Stomach (tissue), 9 donors: ENCODE data around the gene PHACTR3. TPM values are rescaled to one million over a fixed set of nuclear protein-coding genes. Genes with fewer than 3 reads are reported as not detected.

ENCODE experiments used
- DNase-seq, 2 donors: peaks; one replicate each; pipeline versions ENCODE4 v3.0.0 to v3.0.0-alpha.2; 2013 to 2019
- H3K27ac ChIP-seq, 5 donors: fragments of 200-600 bp in 4 of 5; sonication (generic) in 4 of 5; one replicate each; pipeline ENCODE4 v1.5.1; 2013 to 2019; ENCODE audit warnings: mild to moderate bottlenecking in 1 of 5, moderate library complexity in 1 of 5
- H3K27me3 ChIP-seq, 3 donors: fragments of 200-600 bp; sonication (generic); one replicate each; pipeline ENCODE4 v1.5.1; 2017 to 2019; ENCODE audit warnings: mixed run types in 1 of 3
- H3K36me3 ChIP-seq, 4 donors: fragments of 200-600 bp; sonication (generic); 1 replicate in 3 of 4; 2 replicates in 1 of 4; pipeline ENCODE4 v1.5.1; 2016 to 2019
- H3K4me1 ChIP-seq, 4 donors: fragments of 200-600 bp; sonication (generic); one replicate each; pipeline ENCODE4 v1.5.1; 2016 to 2019
- H3K4me3 ChIP-seq, 4 donors: fragments of 200-600 bp; sonication (generic) in 3 of 4; one replicate each; pipeline ENCODE4 v1.5.1; 2016 to 2019; ENCODE audit warnings: mild to moderate bottlenecking in 1 of 4
- H3K9me3 ChIP-seq, 4 donors: fragments of 200-600 bp; sonication (generic); one replicate each; pipeline ENCODE4 v1.5.1; 2016 to 2019
- CTCF ChIP-seq, 7 experiments: fragments of 450-650 bp in 4 of 7; fragments of 200-600 bp in 3 of 7; sonication (generic) in 3 of 7; IDR thresholded peaks; one replicate each; pipeline ENCODE4 v1.5.1; 2016 to 2019; ENCODE audit warnings: antibody characterized with exemption in 7 of 7, control low read depth in 2 of 7, mild to moderate bottlenecking in 1 of 7
- EP300 ChIP-seq: sonication (generic); formaldehyde crosslinking; IDR thresholded peaks from one replicate; pipeline ENCODE4 v1.6.1; 2017; ENCODE audit warnings: antibody characterized with exemption
- POLR2A ChIP-seq, 4 donors: fragments of 450-650 bp; IDR thresholded peaks; one replicate each; pipeline ENCODE4 v1.6.1; 2016; ENCODE audit warnings: antibody characterized with exemption in 4 of 4, control low read depth in 2 of 4, mild to moderate bottlenecking in 1 of 4, moderate library complexity in 1 of 4
- POLR2AphosphoS5 ChIP-seq, 3 donors: sonication (generic); formaldehyde crosslinking; IDR thresholded peaks; one replicate each; pipeline ENCODE4 v1.6.1; 2016; ENCODE audit warnings: antibody characterized with exemption in 3 of 3
- WGBS, 5 donors: extraction: QIAGEN DNeasy Blood & Tissue Kit in 3 of 5; methylation state at CpG; one replicate each; pipeline versions ENCODE4 v1.1.5 to v1.1.7; 2013 to 2018; 5-methylcytosine and 5-hydroxymethylcytosine counted together
- intact Hi-C: fragments of 100-400 bp; cut with DNase I; formaldehyde crosslinking; loops from one replicate; pipeline ENCODE4 v1.15.1; 2023; ENCODE audit warnings: low total_unique reads
- polyA plus RNA-seq, 3 donors: library from polyadenylated mRNA; stranded (reverse); fragments of 200-250 nt; gene quantifications; one replicate each; pipeline ENCODE4 v1.2.3, GENCODE V29; 2013
- total RNA-seq, 5 donors: library from RNA; depleted of rRNA; stranded (reverse); fragments of >200 nt; gene quantifications; one replicate each; pipeline versions ENCODE4 v1.1.0 to v1.2.3, GENCODE V29; 2014 to 2016
- donor health status: healthy with polysubstance abuse.
- donor health status: Bipolar disorder and iron deficiency.
- donor health status: healthy.

The PHACTR3 gene
- total and polyA plus RNA-seq, 8 donors, result 0.55 to 3.7 (median 3.2) TPM; not detected in 3

GRCh38 chr20:59571551-59572314 lies 32.6 kb upstream of the PHACTR3 start:
- TF ChIP-seq EP300 (no peak), POLR2A (IDR thresholded peaks at IDR 0.05) (no peak), POLR2AphosphoS5 (IDR thresholded peaks at IDR 0.05) (no peak), CTCF (IDR thresholded peaks at IDR 0.05) (peak in 5 of 7 experiments; percentile 43 to 95 (median 92))
- Histone ChIP-seq H3K36me3 (no peaks in the 10 kb centered on the region), H3K9me3 (no peaks in the 10 kb centered on the region), H3K4me1 (peaks cover 5 to 16% (median 8%) of the 10 kb centered on the region in 4 donors), H3K27ac (peak overlapping the region; percentile 53 to 80 (median 67)), H3K4me3 (peak overlapping the region; percentile 28 to 48 (median 35)), H3K27me3 (peaks cover 9 to 81% (median 15%) of the 10 kb centered on the region in 3 donors)
- DNase-seq, result peak; percentile 55 to 87
- 6 to 9% (median 7%) methylated on average over 28 of the region's 28 CpGs for WGBS, 5 donors
- intact Hi-C loops, result loop anchor here (10.0 kb wide), 1 partner anchor 183 kb away; no protein-coding TSS in a partner anchor

- no peak for TF ChIP-seq POLR2A (IDR thresholded peaks at IDR 0.05)
- no peak for TF ChIP-seq CTCF (IDR thresholded peaks at IDR 0.05)
- TF ChIP-seq EP300, result no peak
- no peak for TF ChIP-seq POLR2AphosphoS5 (IDR thresholded peaks at IDR 0.05)
- Histone ChIP-seq H3K9me3 (no peaks in the 10 kb centered on the region), H3K36me3 (no peaks in the 10 kb centered on the region), H3K27ac (peak overlapping the region in 1 of 5 donors; percentile 80), H3K27me3 (peaks cover 11 to 81% (median 20%) of the 10 kb centered on the region in 3 donors), H3K4me3 (no peak overlapping the region), H3K4me1 (peaks cover 5 to 22% (median 11%) of the 10 kb centered on the region in 4 donors)
- 89 to 100% (median 94%) methylated on average over 4 of the region's 4 CpGs for WGBS, 5 donors
- DNase-seq, result no peak
- intact Hi-C loops, result loop anchor here (10.0 kb wide), 1 partner anchor 182 kb away; no protein-coding TSS in a partner anchor
Measured at GRCh38 chr20:59572515-59572914, 31.8 kb upstream of the PHACTR3 start.

- intact Hi-C loops, result loop anchor here (10.0 kb wide), 1 partner anchor 181 kb away; no protein-coding TSS in a partner anchor
- DNase-seq, result no peak
- H3K9me3 ChIP-seq, result no peaks in the 10 kb centered on the region
- no peak overlapping the region for H3K4me3 ChIP-seq
- H3K27me3 ChIP-seq, result peaks cover 11 to 81% (median 29%) of the 10 kb centered on the region in 3 donors
- TF ChIP-seq POLR2A (IDR thresholded peaks at IDR 0.05), result no peak
- TF ChIP-seq CTCF (IDR thresholded peaks at IDR 0.05), result no peak
- TF ChIP-seq POLR2AphosphoS5 (IDR thresholded peaks at IDR 0.05), result no peak
- TF ChIP-seq EP300, result no peak
- peaks cover 5 to 25% (median 14%) of the 10 kb centered on the region in 4 donors for H3K4me1 ChIP-seq
- H3K36me3 ChIP-seq, result no peaks in the 10 kb centered on the region
- 82 to 91% (median 88%) methylated on average over 8 of the region's 8 CpGs for WGBS, 5 donors
- no peak overlapping the region for H3K27ac ChIP-seq
Measured at GRCh38 chr20:59573837-59574236, 30.5 kb upstream of the PHACTR3 start.

GRCh38 chr20:59574308-59574707 lies 30.0 kb upstream of the PHACTR3 start:
- H3K27me3 ChIP-seq, result peaks cover 11 to 81% (median 31%) of the 10 kb centered on the region in 3 donors
- H3K27ac ChIP-seq, result no peak overlapping the region

More at GRCh38 chr20:59574308-59574707, 30.0 kb upstream of the PHACTR3 start:
- no peak for DNase-seq
- no peak for TF ChIP-seq CTCF (IDR thresholded peaks at IDR 0.05)
- TF ChIP-seq POLR2A (IDR thresholded peaks at IDR 0.05), result no peak
- TF ChIP-seq POLR2AphosphoS5 (IDR thresholded peaks at IDR 0.05), result no peak
- no peak for TF ChIP-seq EP300
- 57 to 70% (median 59%) methylated on average over 3 of the region's 3 CpGs for WGBS, 5 donors
- Histone ChIP-seq H3K4me3 (no peak overlapping the region), H3K9me3 (no peaks in the 10 kb centered on the region), H3K36me3 (no peaks in the 10 kb centered on the region), H3K4me1 (peaks cover 5 to 25% (median 14%) of the 10 kb centered on the region in 4 donors)
- intact Hi-C loops, result loop anchor here (10.0 kb wide), 1 partner anchor 180 kb away; no protein-coding TSS in a partner anchor
